Esophagus (tissue), 2 donors: ENCODE results near the gene PXN. TPM values are rescaled to one million over a fixed set of nuclear protein-coding genes. Genes with fewer than 3 reads are reported as not detected.

Source experiments
- H3K27ac ChIP-seq, 2 donors: one replicate each; pipeline ENCODE4 v1.5.1; 2013; ENCODE audit warnings: low read depth in 2 of 2, mild to moderate bottlenecking in 2 of 2, inconsistent platforms in 1 of 2, low read length in 1 of 2, moderate library complexity in 1 of 2
- H3K27me3 ChIP-seq, 2 donors: one replicate each; pipeline ENCODE4 v1.6.1; 2013; ENCODE audit warnings: low read length in 2 of 2, control low read depth in 1 of 2, mild to moderate bottlenecking in 1 of 2; ENCODE audit not compliant: insufficient read depth in 2 of 2, control insufficient read depth in 1 of 2
- H3K36me3 ChIP-seq, 2 donors: one replicate each; pipeline ENCODE4 v1.6.1; 2013; ENCODE audit warnings: low read length in 1 of 2; ENCODE audit not compliant: control insufficient read depth in 2 of 2, insufficient read depth in 2 of 2
- H3K4me1 ChIP-seq, 2 donors: one replicate each; pipeline ENCODE4 v1.6.1; 2013; ENCODE audit warnings: low read length in 1 of 2; ENCODE audit not compliant: control insufficient read depth in 2 of 2, insufficient read depth in 2 of 2
- H3K4me3 ChIP-seq, 2 donors: one replicate each; pipeline ENCODE4 v1.5.1; 2013; ENCODE audit warnings: low read length in 2 of 2, mild to moderate bottlenecking in 2 of 2, low read depth in 1 of 2, moderate library complexity in 1 of 2
- H3K9me3 ChIP-seq, 2 donors: one replicate each; pipeline ENCODE4 v1.6.1; 2013; ENCODE audit warnings: mild to moderate bottlenecking in 2 of 2, low read depth in 1 of 2, low read length in 1 of 2, moderate library complexity in 1 of 2; ENCODE audit not compliant: control insufficient read depth in 2 of 2, insufficient read depth in 1 of 2
- WGBS, 2 donors: extraction: QIAGEN DNeasy Blood & Tissue Kit; methylation state at CpG; one replicate each; pipeline ENCODE4 v1.1.7; 2013; 5-methylcytosine and 5-hydroxymethylcytosine counted together
- polyA plus RNA-seq, 2 donors: library from polyadenylated mRNA; stranded (reverse); fragments of 200-250 nt; gene quantifications; one replicate each; pipeline ENCODE4 v1.2.3, GENCODE V29; 2013
- donor health status: healthy with polysubstance abuse.
- donor health status: Bipolar disorder and iron deficiency.

The PXN gene
- polyA plus RNA-seq, 2 donors: 17.3 to 32.1 TPM

DNA sequence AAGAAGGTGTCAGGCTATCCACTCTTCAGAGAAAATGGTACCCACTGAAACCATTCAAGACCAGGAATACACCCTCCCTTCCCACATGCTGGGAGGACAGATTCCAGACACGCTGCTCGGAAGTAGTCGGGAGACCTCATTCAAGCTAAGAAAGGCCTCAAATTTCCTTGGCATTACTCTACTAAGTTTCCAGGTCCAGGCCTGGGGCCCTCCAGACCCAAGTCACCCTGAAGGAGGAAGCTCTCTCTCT lies 37.6 kb downstream of the PXN start:
- Histone ChIP-seq H3K27me3 (no peaks in the 10 kb centered on the region), H3K4me1 (peaks cover 28 to 52% of the 10 kb centered on the region in 2 donors), H3K4me3 (no peak overlapping the region), H3K9me3 (no peaks in the 10 kb centered on the region), H3K36me3 (peaks cover 0 to 6% of the 10 kb centered on the region in 2 donors), H3K27ac (no peak overlapping the region)
- WGBS, 2 donors: 33 to 56% methylated on average over 3 of the region's 3 CpGs

- Histone ChIP-seq H3K27ac (no peak overlapping the region), H3K4me3 (no peak overlapping the region)
These were observed 38.1 kb downstream of the PXN start for GRCh38 chr12:120227233-120228040.

DNA sequence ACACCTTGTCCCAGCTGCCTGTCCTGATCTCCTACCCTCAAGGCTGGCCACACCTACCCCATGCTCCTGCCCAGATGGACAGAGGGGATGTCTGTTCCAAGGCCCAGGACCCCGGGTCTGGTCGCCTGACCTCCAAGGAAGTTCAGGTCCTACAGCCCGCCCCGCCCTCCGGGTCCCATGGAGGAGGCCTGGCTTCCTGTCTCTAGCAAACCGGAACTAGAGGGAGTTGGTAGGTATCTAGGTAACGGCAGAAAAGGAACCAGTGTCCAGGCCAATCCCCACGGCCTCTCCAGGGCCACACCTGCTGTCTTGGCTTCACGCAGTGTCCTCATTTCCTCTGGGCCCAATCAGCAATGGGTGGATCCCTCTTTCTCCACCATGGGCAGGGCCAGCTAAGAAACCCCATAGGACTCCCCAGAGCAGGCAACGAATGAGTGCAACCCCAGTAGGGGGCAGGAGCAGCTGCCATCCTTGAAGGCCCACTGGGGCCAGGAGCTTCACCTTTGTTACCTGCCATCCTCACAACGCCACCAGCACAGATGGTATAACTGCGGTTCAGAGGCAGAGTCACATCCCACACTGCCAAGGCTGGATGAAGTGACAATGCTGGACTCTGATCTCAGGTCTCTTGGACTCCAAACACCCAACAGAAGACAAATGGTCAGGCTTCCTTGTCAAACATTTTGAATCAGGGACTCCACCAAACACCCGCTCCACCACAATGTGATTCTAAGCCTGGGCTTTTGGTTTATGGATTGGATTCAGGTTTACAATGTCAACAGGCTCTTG lies 39.5 kb downstream of the PXN start:
- Histone ChIP-seq H3K27ac (peak overlapping the region; percentile 8 to 62), H3K4me1 (peaks cover 25 to 38% of the 10 kb centered on the region in 2 donors), H3K4me3 (no peak overlapping the region), H3K27me3 (no peaks in the 10 kb centered on the region), H3K9me3 (no peaks in the 10 kb centered on the region), H3K36me3 (peaks cover 5 to 21% of the 10 kb centered on the region in 2 donors)
- 59 to 61% methylated on average over 13 of the region's 13 CpGs for WGBS, 2 donors

More at GRCh38 chr12:120227233-120228040, 38.1 kb downstream of the PXN start:
- peaks cover 0 to 10% of the 10 kb centered on the region in 2 donors for H3K36me3 ChIP-seq
- no peaks in the 10 kb centered on the region for H3K9me3 ChIP-seq
- H3K4me1 ChIP-seq: peaks cover 28 to 51% of the 10 kb centered on the region in 2 donors
- H3K27me3 ChIP-seq: no peaks in the 10 kb centered on the region
- WGBS, 2 donors: 75 to 77% methylated on average over 8 of the region's 8 CpGs

DNA sequence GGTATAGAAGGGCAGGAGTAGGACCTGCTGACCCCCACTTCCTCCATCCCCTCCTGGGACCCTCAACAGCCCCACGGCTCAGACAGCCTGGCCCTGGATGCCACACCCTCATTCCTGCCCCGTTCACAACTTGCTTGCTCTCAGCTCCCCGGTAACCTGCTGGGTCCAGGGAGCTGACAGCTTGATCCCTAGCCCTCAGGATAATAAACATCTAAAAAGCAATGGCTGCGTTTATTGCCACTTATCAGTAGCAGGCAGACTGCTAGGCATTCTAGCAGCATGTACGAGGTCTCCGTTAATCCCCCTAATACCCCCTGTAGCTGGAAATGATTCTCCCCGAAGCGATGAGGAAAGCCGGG lies 40.4 kb downstream of the PXN start:
- Histone ChIP-seq H3K4me3 (no peak overlapping the region), H3K27me3 (no peaks in the 10 kb centered on the region), H3K36me3 (peaks cover 5 to 21% of the 10 kb centered on the region in 2 donors), H3K27ac (peak overlapping the region; percentile 30 to 44), H3K9me3 (no peaks in the 10 kb centered on the region), H3K4me1 (peaks cover 18 to 34% of the 10 kb centered on the region in 2 donors)
- WGBS, 2 donors: 40 to 41% methylated on average over 9 of the region's 9 CpGs

- no peaks in the 10 kb centered on the region for H3K27me3 ChIP-seq
- 36 to 37% methylated on average over 21 to 25 of the region's 25 CpGs for WGBS, 2 donors
- no peaks in the 10 kb centered on the region for H3K9me3 ChIP-seq
- H3K4me3 ChIP-seq: peak overlapping the region; percentile 38 to 43
- H3K4me1 ChIP-seq: peaks cover 12 to 27% of the 10 kb centered on the region in 2 donors
- H3K27ac ChIP-seq: peak overlapping the region; percentile 30 to 44
- H3K36me3 ChIP-seq: peaks cover 7 to 25% of the 10 kb centered on the region in 2 donors
These were observed 41.0 kb downstream of the PXN start for GRCh38 chr12:120224304-120225199.

- Histone ChIP-seq H3K4me3 (peak overlapping the region in 1 of 2 donors; percentile 38), H3K36me3 (peaks cover 9 to 34% of the 10 kb centered on the region in 2 donors), H3K27ac (peak overlapping the region in 1 of 2 donors; percentile 44), H3K9me3 (no peaks in the 10 kb centered on the region), H3K4me1 (peaks cover 10 to 24% of the 10 kb centered on the region in 2 donors), H3K27me3 (no peaks in the 10 kb centered on the region)
- 77 to 86% methylated on average over 19 of the region's 19 CpGs for WGBS, 2 donors
These were observed 41.8 kb downstream of the PXN start for GRCh38 chr12:120223458-120224303.

GRCh38 chr12:120222288-120222832 lies 43.2 kb downstream of the PXN start:
- 88 to 92% methylated on average over 12 of the region's 12 CpGs for WGBS, 2 donors
- no peak overlapping the region for H3K27ac ChIP-seq
- H3K4me1 ChIP-seq: peaks cover 7 to 19% of the 10 kb centered on the region in 2 donors
- no peaks in the 10 kb centered on the region for H3K9me3 ChIP-seq
- no peaks in the 10 kb centered on the region for H3K27me3 ChIP-seq
- H3K36me3 ChIP-seq: peaks cover 9 to 35% of the 10 kb centered on the region in 2 donors
- no peak overlapping the region for H3K4me3 ChIP-seq

DNA sequence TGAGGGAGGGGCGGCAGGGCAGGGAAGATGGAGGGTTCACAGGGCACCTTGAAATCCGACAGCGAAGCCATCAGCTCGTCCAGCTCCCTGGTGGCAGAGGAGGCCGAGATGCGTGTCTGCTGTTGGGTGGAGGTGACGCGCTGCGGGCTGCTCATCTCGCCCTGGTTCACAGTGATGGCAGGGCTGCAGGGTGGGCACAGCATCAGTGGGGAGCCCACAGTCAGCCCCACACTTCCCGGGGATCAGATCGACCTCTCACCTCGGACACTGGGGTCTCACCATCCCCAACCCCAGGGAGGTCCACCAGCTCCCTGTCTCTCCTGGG lies 44.0 kb downstream of the PXN start:
- H3K4me1 ChIP-seq: peaks cover 7 to 19% of the 10 kb centered on the region in 2 donors
- H3K9me3 ChIP-seq: no peaks in the 10 kb centered on the region
- no peaks in the 10 kb centered on the region for H3K27me3 ChIP-seq
- H3K36me3 ChIP-seq: peaks cover 9 to 38% of the 10 kb centered on the region in 2 donors
- H3K27ac ChIP-seq: no peak overlapping the region
- H3K4me3 ChIP-seq: no peak overlapping the region
- WGBS, 2 donors: 93% methylated on average over 13 of the region's 13 CpGs
